Spleen (tissue), 11 donors: Measurements from ENCODE around the gene ICAM2. TPM values are rescaled to one million over a fixed set of nuclear protein-coding genes. Genes with fewer than 3 reads are reported as not detected.

Experiments used
- DNase-seq: peaks from one replicate; pipeline ENCODE4 v3.0.0-alpha.2; 2020
- H3K27ac ChIP-seq, 8 donors: fragments of 200-600 bp; sonication (generic) in 7 of 8; 1 replicate in 4 of 8; 2 replicates in 4 of 8; pipeline versions ENCODE4 v1.5.0 to v1.8.0; 2016 to 2021; ENCODE audit warnings: inconsistent platforms in 4 of 8, mild to moderate bottlenecking in 4 of 8, moderate library complexity in 1 of 8
- H3K27me3 ChIP-seq, 7 donors: fragments of 200-600 bp; sonication (generic) in 6 of 7; replicated peaks in 1 of 7; 1 replicate in 4 of 7; 2 replicates in 3 of 7; pipeline versions ENCODE4 v1.5.0 to v1.8.0; 2016 to 2021; ENCODE audit warnings: inconsistent platforms in 3 of 7, mild to moderate bottlenecking in 1 of 7
- H3K36me3 ChIP-seq, 6 donors: fragments of 200-600 bp; sonication (generic) in 5 of 6; 1 replicate in 4 of 6; 2 replicates in 2 of 6; pipeline versions ENCODE4 v1.5.0 to v1.8.0; 2016 to 2021; ENCODE audit warnings: inconsistent platforms in 2 of 6
- H3K4me1 ChIP-seq, 6 donors: fragments of 200-600 bp; sonication (generic) in 5 of 6; 1 replicate in 3 of 6; 2 replicates in 3 of 6; pipeline versions ENCODE4 v1.5.0 to v1.8.0; 2016 to 2021; ENCODE audit warnings: inconsistent platforms in 3 of 6
- H3K4me3 ChIP-seq, 8 donors: fragments of 200-600 bp; sonication (generic) in 7 of 8; 1 replicate in 4 of 8; 2 replicates in 4 of 8; pipeline versions ENCODE4 v1.5.0 to v1.8.0; 2016 to 2021; ENCODE audit warnings: inconsistent platforms in 4 of 8, mild to moderate bottlenecking in 4 of 8, moderate library complexity in 2 of 8
- H3K9me3 ChIP-seq, 8 donors: fragments of 200-600 bp; sonication (generic) in 7 of 8; 1 replicate in 4 of 8; 2 replicates in 4 of 8; pipeline versions ENCODE4 v1.5.0 to v1.8.0; 2016 to 2021; ENCODE audit warnings: inconsistent platforms in 4 of 8
- POLR2A ChIP-seq, 3 donors: fragments of 450-650 bp; IDR thresholded peaks; one replicate each; pipeline ENCODE4 v1.5.1; 2017; ENCODE audit warnings: antibody characterized with exemption in 3 of 3, mild to moderate bottlenecking in 1 of 3
- POLR2AphosphoS5 ChIP-seq, 3 donors: sonication (generic); formaldehyde crosslinking; IDR thresholded peaks; one replicate each; pipeline ENCODE4 v1.5.1; 2017; ENCODE audit warnings: antibody characterized with exemption in 3 of 3
- WGBS, 5 donors: extraction: QIAGEN DNeasy Blood & Tissue Kit in 3 of 5; methylation state at CpG; one replicate each; pipeline versions ENCODE4 v1.1.5 to v1.1.7; 2013 to 2018; 5-methylcytosine and 5-hydroxymethylcytosine counted together
- intact Hi-C: fragments of 100-400 bp; cut with DNase I; formaldehyde crosslinking; loops from one replicate; pipeline ENCODE4 v1.15.0; 2023; ENCODE audit warnings: low total_unique reads
- polyA plus RNA-seq, 3 donors: library from polyadenylated mRNA; stranded (reverse); fragments of 200-250 nt; gene quantifications; one replicate each; pipeline ENCODE4 v1.2.1, GENCODE V29; 2013
- total RNA-seq, 7 donors: library from RNA; depleted of rRNA in 3 of 7; stranded (reverse); fragments of >200 nt in 3 of 7; fragmentation: NEBNext Ultra II Directional in 4 of 7; extraction: Animal tissue kit (Norgen Biotek cat#: 25700) in 4 of 7; gene quantifications; one replicate each; pipeline versions ENCODE4 v1.1.0 to v1.2.1, GENCODE V29; 2016 to 2021
- TF ChIP-seq, protein P1 (sequence below), 11 experiments: fragments of 200-600 bp in 7 of 11; fragments of 450-650 bp in 4 of 11; sonication (generic) in 4 of 11; IDR thresholded peaks in 8 of 11; conservative IDR thresholded peaks in 3 of 11; 1 replicate in 7 of 11; 2 replicates in 4 of 11; pipeline versions ENCODE4 v1.4.0 to v1.8.0; 2016 to 2021; ENCODE audit warnings: antibody characterized with exemption in 11 of 11, inconsistent platforms in 4 of 11, mild to moderate bottlenecking in 1 of 11
- donor health status: healthy with polysubstance abuse.
- donor health status: DM: no; HTN: no; CAD: no; lungs with moderate emphysema.
- donor health status: DM: no; HTN: no; CAD: no.
- donor health status: Bipolar disorder and iron deficiency.
- donor health status: healthy.
- donor health status: DM: no; HTN: no; CAD: no.
- donor health status: DM: yes; HTN: yes; CAD: no.

The ICAM2 gene
- total and polyA plus RNA-seq, 10 donors: 79.2 to 412 (median 173) TPM

GRCh38 chr17:63985387-63986140 is 34.9 kb downstream of the ICAM2 start:
- no peak for DNase-seq
- WGBS, 5 donors: 63 to 80% (median 67%) methylated on average over 13 of the region's 13 CpGs
- peak overlapping the region; percentile 36 to 83 (median 72) for H3K27ac ChIP-seq
- no peaks in the 10 kb centered on the region for H3K27me3 ChIP-seq
- H3K4me3 ChIP-seq: no peak overlapping the region
- intact Hi-C loops: loop anchor here (10.0 kb wide), 1 partner anchor 61 kb away; no protein-coding TSS in a partner anchor
- H3K9me3 ChIP-seq: peaks cover 0 to 17% (median 8%) of the 10 kb centered on the region in 8 donors
- TF ChIP-seq, protein P1, sequence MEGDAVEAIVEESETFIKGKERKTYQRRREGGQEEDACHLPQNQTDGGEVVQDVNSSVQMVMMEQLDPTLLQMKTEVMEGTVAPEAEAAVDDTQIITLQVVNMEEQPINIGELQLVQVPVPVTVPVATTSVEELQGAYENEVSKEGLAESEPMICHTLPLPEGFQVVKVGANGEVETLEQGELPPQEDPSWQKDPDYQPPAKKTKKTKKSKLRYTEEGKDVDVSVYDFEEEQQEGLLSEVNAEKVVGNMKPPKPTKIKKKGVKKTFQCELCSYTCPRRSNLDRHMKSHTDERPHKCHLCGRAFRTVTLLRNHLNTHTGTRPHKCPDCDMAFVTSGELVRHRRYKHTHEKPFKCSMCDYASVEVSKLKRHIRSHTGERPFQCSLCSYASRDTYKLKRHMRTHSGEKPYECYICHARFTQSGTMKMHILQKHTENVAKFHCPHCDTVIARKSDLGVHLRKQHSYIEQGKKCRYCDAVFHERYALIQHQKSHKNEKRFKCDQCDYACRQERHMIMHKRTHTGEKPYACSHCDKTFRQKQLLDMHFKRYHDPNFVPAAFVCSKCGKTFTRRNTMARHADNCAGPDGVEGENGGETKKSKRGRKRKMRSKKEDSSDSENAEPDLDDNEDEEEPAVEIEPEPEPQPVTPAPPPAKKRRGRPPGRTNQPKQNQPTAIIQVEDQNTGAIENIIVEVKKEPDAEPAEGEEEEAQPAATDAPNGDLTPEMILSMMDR (IDR thresholded peaks at IDR 0.05 in 8 of 11, conservative IDR thresholded peaks at IDR 0.05 in 3 of 11): no peak
- TF ChIP-seq POLR2AphosphoS5 (IDR thresholded peaks at IDR 0.05): no peak
- no peak for TF ChIP-seq POLR2A (IDR thresholded peaks at IDR 0.05)
- H3K4me1 ChIP-seq: peaks cover 30 to 88% (median 75%) of the 10 kb centered on the region in 6 donors
- H3K36me3 ChIP-seq: no peaks in the 10 kb centered on the region

DNA sequence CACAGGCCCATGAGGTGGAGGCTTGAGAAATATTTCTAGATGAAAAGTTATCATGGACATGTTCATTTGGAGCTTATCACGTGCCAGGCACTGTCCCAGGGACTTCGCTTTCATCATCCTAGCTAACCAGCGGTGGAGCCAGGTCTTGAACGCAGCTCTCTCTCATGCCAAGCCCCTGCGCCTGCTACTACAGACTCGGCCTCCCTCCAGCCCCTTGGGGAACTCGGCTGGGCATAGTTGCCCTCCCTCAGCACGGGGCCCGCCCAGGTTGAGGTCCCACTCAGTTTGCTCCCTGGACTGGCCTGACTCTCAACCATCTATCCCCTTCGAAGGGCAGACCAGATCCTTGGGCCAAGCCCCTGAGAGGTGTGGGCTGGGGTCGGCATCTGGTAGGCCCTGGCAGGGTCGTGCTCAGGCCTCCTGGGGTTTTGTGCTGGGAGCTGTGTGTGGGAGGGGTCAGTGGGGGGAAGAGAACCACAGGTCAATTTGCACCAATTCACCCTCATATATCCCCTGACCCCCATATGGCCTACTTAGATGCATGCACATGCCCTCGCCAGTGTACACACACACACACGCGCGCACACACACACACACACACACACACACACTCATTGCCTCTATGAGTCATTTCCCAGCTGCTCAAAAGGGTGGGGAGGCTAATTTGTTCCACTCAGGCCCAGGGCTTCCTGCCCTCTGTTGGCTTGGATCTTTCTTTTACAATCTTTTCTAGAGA is 35.6 kb downstream of the ICAM2 start:
- Histone ChIP-seq H3K4me3 (no peak overlapping the region), H3K4me1 (peaks cover 26 to 88% (median 74%) of the 10 kb centered on the region in 6 donors), H3K36me3 (no peaks in the 10 kb centered on the region), H3K27me3 (no peaks in the 10 kb centered on the region), H3K9me3 (peaks cover 0 to 17% (median 8%) of the 10 kb centered on the region in 8 donors), H3K27ac (peak overlapping the region; percentile 36 to 83 (median 73))
- intact Hi-C loops: loop anchor here (10.0 kb wide), 1 partner anchor 60 kb away; no protein-coding TSS in a partner anchor
- DNase-seq: no peak
- 60 to 79% (median 64%) methylated on average over 11 to 16 of the region's 16 CpGs for WGBS, 5 donors
- TF ChIP-seq POLR2A (IDR thresholded peaks at IDR 0.05) (no peak), POLR2AphosphoS5 (IDR thresholded peaks at IDR 0.05) (peak in 2 of 3 donors; percentile 42 to 70)
- TF ChIP-seq, protein P1 (IDR thresholded peaks at IDR 0.05 in 8 of 11, conservative IDR thresholded peaks at IDR 0.05 in 3 of 11): no peak

DNA sequence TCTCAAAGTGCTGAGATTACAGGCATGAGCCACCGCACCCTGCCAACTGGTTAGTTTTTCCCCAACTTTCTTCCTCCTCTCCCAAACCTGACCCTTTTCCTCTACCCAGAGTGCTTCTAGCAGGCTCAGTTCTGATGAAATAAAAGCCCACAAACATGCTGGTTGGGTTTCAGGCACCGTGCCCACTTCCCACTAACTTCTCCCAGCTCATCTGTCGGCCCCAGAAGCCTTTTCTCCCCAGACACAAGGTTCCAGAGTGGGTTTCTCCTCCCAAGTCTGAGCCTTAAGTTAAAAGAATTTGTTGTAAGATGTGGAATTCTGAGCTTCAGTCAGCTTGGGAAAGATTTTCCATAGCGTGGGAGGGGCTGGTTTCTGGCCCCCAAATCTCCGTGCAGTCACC is 36.2 kb downstream of the ICAM2 start:
- Histone ChIP-seq H3K27me3 (no peaks in the 10 kb centered on the region), H3K4me1 (peaks cover 26 to 88% (median 70%) of the 10 kb centered on the region in 6 donors), H3K9me3 (peaks cover 0 to 17% (median 8%) of the 10 kb centered on the region in 8 donors), H3K4me3 (no peak overlapping the region), H3K36me3 (no peaks in the 10 kb centered on the region), H3K27ac (peak overlapping the region in 6 of 8 donors; percentile 43 to 83 (median 75))
- DNase-seq: no peak
- no peak for TF ChIP-seq POLR2AphosphoS5 (IDR thresholded peaks at IDR 0.05)
- TF ChIP-seq POLR2A (IDR thresholded peaks at IDR 0.05): no peak
- TF ChIP-seq, protein P1 (IDR thresholded peaks at IDR 0.05 in 8 of 11, conservative IDR thresholded peaks at IDR 0.05 in 3 of 11): no peak
- 53 to 73% (median 61%) methylated on average over 5 of the region's 5 CpGs for WGBS, 5 donors
- intact Hi-C loops: loop anchor here (10.0 kb wide), 1 partner anchor 59 kb away; no protein-coding TSS in a partner anchor
